Upper lobe of left lung (tissue), 4 donors: ENCODE data around the gene UBL7.

Experiments
- CTCF ChIP-seq, 6 experiments: fragments of 450-650 bp in 4 of 6; fragments of 200-600 bp in 2 of 6; sonication (generic) in 2 of 6; IDR thresholded peaks; one replicate each; pipeline ENCODE4 v1.5.1; 2016 to 2019; ENCODE audit warnings: antibody characterized with exemption in 6 of 6
- POLR2A ChIP-seq, 4 donors: fragments of 450-650 bp; IDR thresholded peaks; one replicate each; pipeline ENCODE4 v1.5.1; 2016 to 2017; ENCODE audit warnings: antibody characterized with exemption in 4 of 4, mild to moderate bottlenecking in 2 of 4
- POLR2AphosphoS5 ChIP-seq, 2 donors: sonication (generic); formaldehyde crosslinking; IDR thresholded peaks; one replicate each; pipeline ENCODE4 v1.5.1; 2017; ENCODE audit warnings: antibody characterized with exemption in 2 of 2

GRCh38 chr15:74441248-74441941 is 19.6 kb downstream of the UBL7 start:
- TF ChIP-seq CTCF (IDR thresholded peaks at IDR 0.05) (no peak), POLR2AphosphoS5 (IDR thresholded peaks at IDR 0.05) (no peak), POLR2A (IDR thresholded peaks at IDR 0.05) (no peak)
